GM12891 (cell line): ENCODE results near the gene TMEM204.

ENCODE experiments used
- POLR2A ChIP-seq: IDR thresholded peaks from 2 replicates; pipeline ENCODE4 v1.6.1; 2011; ENCODE audit warnings: low read depth, low read length, control low read depth
- POLR2AphosphoS5 ChIP-seq: IDR thresholded peaks from 2 replicates; pipeline ENCODE4 v1.6.1; 2011; ENCODE audit warnings: low read depth, low read length, control low read depth
- POU2F2 ChIP-seq: IDR thresholded peaks from 2 replicates; pipeline ENCODE4 v1.6.1; 2011; ENCODE audit warnings: low read depth, mild to moderate bottlenecking, control low read depth, low read length, moderate library complexity
- TAF1 ChIP-seq: IDR thresholded peaks from 2 replicates; pipeline ENCODE4 v1.6.1; 2011; ENCODE audit warnings: low read depth, low read length, control low read depth

GRCh38 chr16:1505912-1506311 is 27.6 kb upstream of the TMEM204 start:
- TF ChIP-seq POLR2A (no peak), POLR2AphosphoS5 (no peak), TAF1 (no peak), POU2F2 (no peak)
